Loucy (cell line): ENCODE data around the gene ECEL1.

Experiments
- H2AFZ ChIP-seq: fragments of 200-600 bp; sonication (generic); 2 replicates; pipeline ENCODE4 v1.6.0; 2016; ENCODE audit warnings: antibody characterized with exemption, mild to moderate bottlenecking, low read length, moderate library complexity
- H3F3A ChIP-seq: fragments of 200-600 bp; 2 replicates; pipeline ENCODE4 v1.6.0; 2016; ENCODE audit warnings: antibody characterized with exemption, low read depth, mild to moderate bottlenecking
- H3K27me3 ChIP-seq: fragments of 200-600 bp; sonication (generic); 2 replicates; pipeline ENCODE4 v1.6.1; 2014; ENCODE audit warnings: low read length, mild to moderate bottlenecking; ENCODE audit not compliant: insufficient read depth, poor library complexity, severe bottlenecking
- H3K36me3 ChIP-seq: fragments of 200-600 bp; sonication (generic); 2 replicates; pipeline ENCODE4 v1.6.1; 2016; ENCODE audit warnings: low read length; ENCODE audit not compliant: insufficient read depth
- H3K4me1 ChIP-seq: fragments of 200-600 bp; sonication (generic); 2 replicates; pipeline ENCODE4 v1.5.1; 2014; ENCODE audit warnings: low read length, mild to moderate bottlenecking; ENCODE audit not compliant: insufficient read depth, poor library complexity, severe bottlenecking
- H3K4me2 ChIP-seq: fragments of 200-600 bp; sonication (generic); 2 replicates; pipeline ENCODE4 v1.6.0; 2014; ENCODE audit warnings: antibody characterized with exemption, low read length, low read depth, mild to moderate bottlenecking; ENCODE audit not compliant: poor library complexity, severe bottlenecking
- H3K4me3 ChIP-seq: fragments of 200-600 bp; sonication (generic); 2 replicates; pipeline ENCODE4 v1.5.1; 2014; ENCODE audit warnings: low read length, mild to moderate bottlenecking, mixed read lengths; ENCODE audit not compliant: poor library complexity, severe bottlenecking
- H3K79me2 ChIP-seq: fragments of 200-600 bp; sonication (generic); 2 replicates; pipeline ENCODE4 v1.6.1; 2014; ENCODE audit warnings: low read length; ENCODE audit not compliant: insufficient read depth
- H3K9ac ChIP-seq: fragments of 200-600 bp; sonication (generic); 2 replicates; pipeline ENCODE4 v1.6.0; 2014; ENCODE audit warnings: mild to moderate bottlenecking, low read depth, low read length, moderate library complexity; ENCODE audit not compliant: poor library complexity, severe bottlenecking
- H3K9me2 ChIP-seq: fragments of 200-600 bp; sonication (generic); replicated peaks from 2 replicates; pipeline ENCODE4 v1.6.1; 2016; ENCODE audit warnings: low read depth, low read length, mixed read lengths
- H3K9me3 ChIP-seq: fragments of 200-600 bp; sonication (generic); 2 replicates; pipeline ENCODE4 v1.6.1; 2014; ENCODE audit warnings: mild to moderate bottlenecking, antibody characterized with exemption, low read length, low read depth; ENCODE audit not compliant: insufficient read depth
- H4K20me1 ChIP-seq: fragments of 200-600 bp; sonication (generic); 2 replicates; pipeline ENCODE4 v1.6.0; 2014; ENCODE audit warnings: antibody characterized with exemption, low read length, mild to moderate bottlenecking; ENCODE audit not compliant: insufficient read depth, poor library complexity, severe bottlenecking
- CTCF ChIP-seq: fragments of 200-600 bp; sonication (generic); conservative IDR thresholded peaks from 2 replicates; pipeline ENCODE4 v1.5.1; 2014; ENCODE audit warnings: mild to moderate bottlenecking, antibody characterized with exemption, low read length
- EZH2phosphoT487 ChIP-seq: fragments of 200-600 bp; IDR thresholded peaks from 2 replicates; pipeline ENCODE4 v1.6.1; 2018; ENCODE audit warnings: antibody characterized with exemption, mild to moderate bottlenecking, moderate library complexity, borderline replicate concordance

The ECEL1 gene

GRCh38 chr2:232483923-232484627 lies 3.6 kb downstream of the ECEL1 start:
- Histone ChIP-seq H3F3A (no peaks in the 10 kb centered on the region), H4K20me1 (no peaks in the 10 kb centered on the region), H2AFZ (no peak overlapping the region), H3K4me3 (no peak overlapping the region), H3K9ac (no peak overlapping the region), H3K4me2 (no peak overlapping the region), H3K27me3 (peaks cover 10% of the 10 kb centered on the region), H3K79me2 (no peaks in the 10 kb centered on the region), H3K36me3 (no peaks in the 10 kb centered on the region), H3K9me2 (no peaks in the 10 kb centered on the region), H3K4me1 (no peaks in the 10 kb centered on the region), H3K9me3 (no peaks in the 10 kb centered on the region)
- TF ChIP-seq CTCF = no peak
- TF ChIP-seq EZH2phosphoT487 = no peak

- H4K20me1 ChIP-seq = no peaks in the 10 kb centered on the region
- no peaks in the 10 kb centered on the region for H3K79me2 ChIP-seq
- no peak overlapping the region for H2AFZ ChIP-seq
- H3K36me3 ChIP-seq = no peaks in the 10 kb centered on the region
- no peak overlapping the region for H3K4me3 ChIP-seq
- H3K4me1 ChIP-seq = no peaks in the 10 kb centered on the region
- no peaks in the 10 kb centered on the region for H3F3A ChIP-seq
- H3K4me2 ChIP-seq = no peak overlapping the region
- H3K27me3 ChIP-seq = peaks cover 10% of the 10 kb centered on the region
- H3K9ac ChIP-seq = no peak overlapping the region
- H3K9me3 ChIP-seq = no peaks in the 10 kb centered on the region
- no peaks in the 10 kb centered on the region for H3K9me2 ChIP-seq
- no peak for TF ChIP-seq CTCF
- no peak for TF ChIP-seq EZH2phosphoT487
These were observed 4.2 kb downstream of the ECEL1 start for GRCh38 chr2:232483311-232483922.

GRCh38 chr2:232482301-232483238 lies 5.1 kb downstream of the ECEL1 start:
- no peaks in the 10 kb centered on the region for H3K79me2 ChIP-seq
- no peaks in the 10 kb centered on the region for H3F3A ChIP-seq
- H3K36me3 ChIP-seq = no peaks in the 10 kb centered on the region
- H3K9me2 ChIP-seq = no peaks in the 10 kb centered on the region
- no peak overlapping the region for H2AFZ ChIP-seq
- TF ChIP-seq CTCF (no peak), EZH2phosphoT487 (no peak)
- no peaks in the 10 kb centered on the region for H3K4me1 ChIP-seq
- no peak overlapping the region for H3K4me3 ChIP-seq
- peaks cover 5% of the 10 kb centered on the region for H3K27me3 ChIP-seq
- no peaks in the 10 kb centered on the region for H3K9me3 ChIP-seq
- H4K20me1 ChIP-seq = no peaks in the 10 kb centered on the region
- no peak overlapping the region for H3K4me2 ChIP-seq
- no peak overlapping the region for H3K9ac ChIP-seq
